Natural killer cell (primary cell): Measurements from ENCODE around the gene STMN1. TPM values are rescaled to one million over a fixed set of nuclear protein-coding genes. Genes with fewer than 3 reads are reported as not detected.

Experiments
- ATAC-seq, 3 donors: fragments of 150-1000 bp in 2 of 3; fragments of 200-7000 bp in 1 of 3; cut with Tn5 transposase; 1 replicate in 1 of 3; 2 replicates in 2 of 3; pipeline ENCODE4 v1.10.0; 2021; ENCODE audit warnings: mild to moderate bottlenecking in 2 of 3, moderate library complexity in 2 of 3
- DNase-seq, 2 donors: peaks; one replicate each; pipeline versions ENCODE4 v3.0.0 to v3.0.0-alpha.2; 2013 to 2021; ENCODE audit warnings: mixed read lengths in 1 of 2
- H3K27ac ChIP-seq: one replicate; pipeline ENCODE4 v1.5.1; 2013; ENCODE audit warnings: mild to moderate bottlenecking, low read length
- H3K27me3 ChIP-seq: one replicate; pipeline ENCODE4 v1.6.1; 2013; ENCODE audit warnings: low read length; ENCODE audit not compliant: control insufficient read depth, insufficient read depth
- H3K36me3 ChIP-seq: one replicate; pipeline ENCODE4 v1.6.1; 2013; ENCODE audit warnings: low read length; ENCODE audit not compliant: control insufficient read depth, insufficient read depth
- H3K4me1 ChIP-seq: one replicate; pipeline ENCODE4 v1.6.1; 2013; ENCODE audit warnings: low read length; ENCODE audit not compliant: control insufficient read depth, insufficient read depth
- H3K4me3 ChIP-seq: one replicate; pipeline ENCODE4 v1.5.1; 2013; ENCODE audit warnings: low read length
- H3K9me3 ChIP-seq: one replicate; pipeline ENCODE4 v1.6.1; 2013; ENCODE audit warnings: low read length; ENCODE audit not compliant: control insufficient read depth, insufficient read depth
- H3K27ac Mint-ChIP-seq, 2 donors: one replicate each; pipeline ENCODE4 v1.8.0; 2022; ENCODE audit warnings: mild to moderate bottlenecking in 2 of 2, mixed read lengths in 2 of 2, moderate library complexity in 1 of 2
- H3K27me3 Mint-ChIP-seq, 2 donors: one replicate each; pipeline ENCODE4 v1.8.0; 2022; ENCODE audit warnings: low read depth in 2 of 2, mixed read lengths in 2 of 2
- H3K36me3 Mint-ChIP-seq: one replicate; pipeline ENCODE4 v1.8.0; 2022; ENCODE audit warnings: mixed read lengths
- H3K4me1 Mint-ChIP-seq, 2 donors: one replicate each; pipeline ENCODE4 v1.8.0; 2022; ENCODE audit warnings: mixed read lengths in 2 of 2
- H3K4me3 Mint-ChIP-seq: one replicate; pipeline ENCODE4 v1.8.0; 2022; ENCODE audit warnings: mild to moderate bottlenecking, moderate library complexity, mixed read lengths
- H3K9me3 Mint-ChIP-seq, 2 donors: one replicate each; pipeline ENCODE4 v1.8.0; 2022; ENCODE audit warnings: mixed read lengths in 2 of 2
- CTCF ChIP-seq: fragments of 200-600 bp; IDR thresholded peaks from one replicate; pipeline ENCODE4 v1.8.0; 2022; ENCODE audit warnings: antibody characterized with exemption
- WGBS: methylation state at CpG from one replicate; pipeline ENCODE4 v1.1.7; 2013; ENCODE audit warnings: missing lambda C conversion rate; ENCODE audit not compliant: insufficient coverage; 5-methylcytosine and 5-hydroxymethylcytosine counted together
- intact Hi-C: fragments of 100-400 bp; cut with micrococcal nuclease; formaldehyde crosslinking; loops from one replicate; pipeline ENCODE4 v1.14.2; 2022
- total RNA-seq, 4 donors: library from RNA; stranded (reverse); fragments of 120-200 nt in 1 of 4; gene quantifications; one replicate each; pipeline versions ENCODE4 v1.2.3 to v1.2.4, GENCODE V29; 2013 to 2022

Gene STMN1
- total RNA-seq, 3 donors from 2014 or later (not counting 1 experiment from before 2014, with no cell fraction given), result 26.6 to 41.0 (median 35.2) TPM

- H3K27me3 Mint-ChIP-seq, result no peaks in the 10 kb centered on the region
Measured at GRCh38 chr1:25864434-25864833, 41.8 kb downstream of the STMN1 start.

GRCh38 chr1:25863486-25864262 lies 42.5 kb downstream of the STMN1 start:
- H3K4me1 Mint-ChIP-seq, result peaks cover 16 to 22% of the 10 kb centered on the region in 2 donors

More at GRCh38 chr1:25864434-25864833, 41.8 kb downstream of the STMN1 start:
- H3K36me3 Mint-ChIP-seq, result no peaks in the 10 kb centered on the region
- H3K36me3 ChIP-seq, result no peaks in the 10 kb centered on the region
- H3K27ac Mint-ChIP-seq, result no peak overlapping the region
- DNase-seq, result no peak
- H3K9me3 Mint-ChIP-seq, result no peaks in the 10 kb centered on the region
- H3K4me1 Mint-ChIP-seq, result peaks cover 10 to 15% of the 10 kb centered on the region in 2 donors
- intact Hi-C loops, result no loop called here
- no peaks in the 10 kb centered on the region for H3K9me3 ChIP-seq
- no peak overlapping the region for H3K4me3 ChIP-seq
- TF ChIP-seq CTCF, result no peak
- no peak overlapping the region for H3K27ac ChIP-seq
- no peaks in the 10 kb centered on the region for H3K27me3 ChIP-seq
- peaks cover 24% of the 10 kb centered on the region for H3K4me1 ChIP-seq
- no peak overlapping the region for H3K4me3 Mint-ChIP-seq
- ATAC-seq, result no peak
- WGBS, result 82% methylated on average over 3 of the region's 3 CpGs

GRCh38 chr1:25862785-25863485 lies 43.3 kb downstream of the STMN1 start:
- WGBS, result 97% methylated on average over 20 of the region's 20 CpGs
- no peaks in the 10 kb centered on the region for H3K9me3 Mint-ChIP-seq
- H3K4me1 Mint-ChIP-seq, result peaks cover 21 to 27% of the 10 kb centered on the region in 2 donors
- H3K4me3 Mint-ChIP-seq, result no peak overlapping the region
- intact Hi-C loops, result no loop called here
- ATAC-seq, result no peak
- Histone ChIP-seq H3K4me3 (no peak overlapping the region), H3K27ac (no peak overlapping the region), H3K9me3 (no peaks in the 10 kb centered on the region), H3K4me1 (peaks cover 31% of the 10 kb centered on the region), H3K27me3 (no peaks in the 10 kb centered on the region), H3K36me3 (no peaks in the 10 kb centered on the region)
- H3K36me3 Mint-ChIP-seq, result no peaks in the 10 kb centered on the region
- H3K27me3 Mint-ChIP-seq, result no peaks in the 10 kb centered on the region
- DNase-seq, result no peak
- TF ChIP-seq CTCF, result no peak
- H3K27ac Mint-ChIP-seq, result peak overlapping the region in 1 of 2 donors; percentile 79

More at GRCh38 chr1:25863486-25864262, 42.5 kb downstream of the STMN1 start:
- WGBS, result 94% methylated on average over 25 of the region's 25 CpGs
- Mint-ChIP-seq H3K9me3 (no peaks in the 10 kb centered on the region), H3K27ac (no peak overlapping the region), H3K27me3 (no peaks in the 10 kb centered on the region), H3K4me3 (no peak overlapping the region), H3K36me3 (no peaks in the 10 kb centered on the region)
- Histone ChIP-seq H3K27ac (no peak overlapping the region), H3K27me3 (no peaks in the 10 kb centered on the region), H3K36me3 (no peaks in the 10 kb centered on the region), H3K4me3 (no peak overlapping the region), H3K4me1 (peaks cover 29% of the 10 kb centered on the region), H3K9me3 (no peaks in the 10 kb centered on the region)
- ATAC-seq (no peak), DNase-seq (no peak)
- intact Hi-C loops, result no loop called here
- TF ChIP-seq CTCF, result no peak
